Stimulated activated naive CD8-positive, alpha-beta T cell treated with anti-CD3 and anti-CD28 coated beads, Interleukin-15, Interleukin-2, amounts not matched to agents 100 ng/mL and 50 ng/mL, for 24 hours (primary cell): ENCODE measurements around the gene ENPP7.

Experiments
- H3K27ac Mint-ChIP-seq: one replicate; pipeline ENCODE4 v1.8.0; 2021; ENCODE audit warnings: mild to moderate bottlenecking, mixed read lengths
- H3K27me3 Mint-ChIP-seq: one replicate; pipeline ENCODE4 v1.8.0; 2021; ENCODE audit warnings: mixed read lengths
- H3K36me3 Mint-ChIP-seq: one replicate; pipeline ENCODE4 v1.8.0; 2021; ENCODE audit warnings: low read depth, mixed read lengths
- H3K4me1 Mint-ChIP-seq: one replicate; pipeline ENCODE4 v1.8.0; 2021; ENCODE audit warnings: low read depth, mixed read lengths
- H3K4me3 Mint-ChIP-seq: one replicate; pipeline ENCODE4 v1.8.0; 2021; ENCODE audit warnings: mild to moderate bottlenecking, mixed read lengths
- H3K9me3 Mint-ChIP-seq: one replicate; pipeline ENCODE4 v1.8.0; 2021; ENCODE audit warnings: mixed read lengths

ENPP7 gene

GRCh38 chr17:79696610-79696982, 34.1 kb upstream of the ENPP7 start:
- H3K36me3 Mint-ChIP-seq = no peaks in the 10 kb centered on the region

GRCh38 chr17:79698146-79698846, 32.4 kb upstream of the ENPP7 start:
- peaks cover 16% of the 10 kb centered on the region for H3K27me3 Mint-ChIP-seq
- H3K4me3 Mint-ChIP-seq = no peak overlapping the region
- H3K36me3 Mint-ChIP-seq = no peaks in the 10 kb centered on the region
- no peaks in the 10 kb centered on the region for H3K9me3 Mint-ChIP-seq
- no peak overlapping the region for H3K27ac Mint-ChIP-seq
- H3K4me1 Mint-ChIP-seq = peaks cover 11% of the 10 kb centered on the region

More at GRCh38 chr17:79696610-79696982, 34.1 kb upstream of the ENPP7 start:
- no peak overlapping the region for H3K27ac Mint-ChIP-seq
- no peak overlapping the region for H3K4me3 Mint-ChIP-seq
- peaks cover 11% of the 10 kb centered on the region for H3K4me1 Mint-ChIP-seq
- H3K9me3 Mint-ChIP-seq = no peaks in the 10 kb centered on the region
- H3K27me3 Mint-ChIP-seq = peaks cover 16% of the 10 kb centered on the region

- H3K9me3 Mint-ChIP-seq = no peaks in the 10 kb centered on the region
- peaks cover 11% of the 10 kb centered on the region for H3K4me1 Mint-ChIP-seq
- no peak overlapping the region for H3K4me3 Mint-ChIP-seq
- no peaks in the 10 kb centered on the region for H3K36me3 Mint-ChIP-seq
- H3K27ac Mint-ChIP-seq = peak overlapping the region; percentile 36
- peaks cover 12% of the 10 kb centered on the region for H3K27me3 Mint-ChIP-seq
Observed at GRCh38 chr17:79699386-79700036, 31.2 kb upstream of the ENPP7 start.

- Mint-ChIP-seq H3K36me3 (no peaks in the 10 kb centered on the region), H3K27me3 (peaks cover 11% of the 10 kb centered on the region), H3K4me1 (peaks cover 11% of the 10 kb centered on the region), H3K9me3 (no peaks in the 10 kb centered on the region), H3K4me3 (no peak overlapping the region), H3K27ac (no peak overlapping the region)
Observed at GRCh38 chr17:79700592-79700991, 30.2 kb upstream of the ENPP7 start.

GRCh38 chr17:79702034-79702433, 28.7 kb upstream of the ENPP7 start:
- Mint-ChIP-seq H3K4me3 (no peak overlapping the region), H3K27ac (no peak overlapping the region), H3K36me3 (no peaks in the 10 kb centered on the region), H3K27me3 (peaks cover 3% of the 10 kb centered on the region), H3K9me3 (no peaks in the 10 kb centered on the region), H3K4me1 (peaks cover 5% of the 10 kb centered on the region)

GRCh38 chr17:79702550-79703236, 28.1 kb upstream of the ENPP7 start:
- Mint-ChIP-seq H3K9me3 (no peaks in the 10 kb centered on the region), H3K27me3 (no peaks in the 10 kb centered on the region), H3K36me3 (no peaks in the 10 kb centered on the region)

GRCh38 chr17:79704691-79705090, 26.1 kb upstream of the ENPP7 start:
- no peaks in the 10 kb centered on the region for H3K9me3 Mint-ChIP-seq
- no peaks in the 10 kb centered on the region for H3K36me3 Mint-ChIP-seq
- no peaks in the 10 kb centered on the region for H3K27me3 Mint-ChIP-seq
- H3K4me3 Mint-ChIP-seq = no peak overlapping the region
- H3K27ac Mint-ChIP-seq = no peak overlapping the region
- H3K4me1 Mint-ChIP-seq = no peaks in the 10 kb centered on the region

More at GRCh38 chr17:79702550-79703236, 28.1 kb upstream of the ENPP7 start:
- Mint-ChIP-seq H3K4me3 (no peak overlapping the region), H3K4me1 (no peaks in the 10 kb centered on the region), H3K27ac (no peak overlapping the region)

- no peaks in the 10 kb centered on the region for H3K9me3 Mint-ChIP-seq
- no peaks in the 10 kb centered on the region for H3K4me1 Mint-ChIP-seq
- H3K4me3 Mint-ChIP-seq = no peak overlapping the region
- H3K27ac Mint-ChIP-seq = no peak overlapping the region
- no peaks in the 10 kb centered on the region for H3K36me3 Mint-ChIP-seq
- no peaks in the 10 kb centered on the region for H3K27me3 Mint-ChIP-seq
Observed at GRCh38 chr17:79705674-79706073, 25.1 kb upstream of the ENPP7 start.

- Mint-ChIP-seq H3K4me1 (no peaks in the 10 kb centered on the region), H3K27ac (no peak overlapping the region), H3K9me3 (no peaks in the 10 kb centered on the region), H3K4me3 (no peak overlapping the region), H3K36me3 (no peaks in the 10 kb centered on the region), H3K27me3 (no peaks in the 10 kb centered on the region)
Observed at GRCh38 chr17:79706931-79707850, 23.6 kb upstream of the ENPP7 start.

GRCh38 chr17:79707931-79708891, 22.5 kb upstream of the ENPP7 start:
- H3K4me3 Mint-ChIP-seq = no peak overlapping the region

GRCh38 chr17:79711715-79712305, 18.9 kb upstream of the ENPP7 start:
- Mint-ChIP-seq H3K4me3 (no peak overlapping the region), H3K36me3 (no peaks in the 10 kb centered on the region), H3K4me1 (no peaks in the 10 kb centered on the region), H3K9me3 (no peaks in the 10 kb centered on the region), H3K27me3 (no peaks in the 10 kb centered on the region), H3K27ac (no peak overlapping the region)

More at GRCh38 chr17:79707931-79708891, 22.5 kb upstream of the ENPP7 start:
- H3K27ac Mint-ChIP-seq = no peak overlapping the region
- H3K9me3 Mint-ChIP-seq = no peaks in the 10 kb centered on the region
- H3K27me3 Mint-ChIP-seq = no peaks in the 10 kb centered on the region
- no peaks in the 10 kb centered on the region for H3K4me1 Mint-ChIP-seq
- H3K36me3 Mint-ChIP-seq = no peaks in the 10 kb centered on the region

- Mint-ChIP-seq H3K4me3 (no peak overlapping the region), H3K27me3 (no peaks in the 10 kb centered on the region), H3K9me3 (no peaks in the 10 kb centered on the region), H3K27ac (no peak overlapping the region), H3K4me1 (no peaks in the 10 kb centered on the region), H3K36me3 (no peaks in the 10 kb centered on the region)
Observed at GRCh38 chr17:79713391-79713790, 17.4 kb upstream of the ENPP7 start.
